Right lobe of liver (tissue), 4 donors: ENCODE measurements around the gene PRR13.

Experiments
- POLR2A ChIP-seq: fragments of 450-650 bp; IDR thresholded peaks from one replicate; pipeline ENCODE4 v1.6.1; 2017; ENCODE audit warnings: antibody characterized with exemption, mild to moderate bottlenecking
- TF ChIP-seq, protein P1 (sequence below), 4 donors: fragments of 200-600 bp in 3 of 4; fragments of 450-650 bp in 1 of 4; IDR thresholded peaks; one replicate each; pipeline versions ENCODE4 v1.5.1 to v1.8.0; 2016 to 2022; ENCODE audit warnings: antibody characterized with exemption in 4 of 4, mild to moderate bottlenecking in 2 of 4
- donor health status: DM: no; HTN: no; CAD: no.
- donor health status: DM: no; HTN: no; CAD: no.
- donor health status: DM: no; HTN: yes; CAD: no.

GRCh38 chr12:53481939-53482586, 40.5 kb downstream of the PRR13 start:
- TF ChIP-seq, protein P1, sequence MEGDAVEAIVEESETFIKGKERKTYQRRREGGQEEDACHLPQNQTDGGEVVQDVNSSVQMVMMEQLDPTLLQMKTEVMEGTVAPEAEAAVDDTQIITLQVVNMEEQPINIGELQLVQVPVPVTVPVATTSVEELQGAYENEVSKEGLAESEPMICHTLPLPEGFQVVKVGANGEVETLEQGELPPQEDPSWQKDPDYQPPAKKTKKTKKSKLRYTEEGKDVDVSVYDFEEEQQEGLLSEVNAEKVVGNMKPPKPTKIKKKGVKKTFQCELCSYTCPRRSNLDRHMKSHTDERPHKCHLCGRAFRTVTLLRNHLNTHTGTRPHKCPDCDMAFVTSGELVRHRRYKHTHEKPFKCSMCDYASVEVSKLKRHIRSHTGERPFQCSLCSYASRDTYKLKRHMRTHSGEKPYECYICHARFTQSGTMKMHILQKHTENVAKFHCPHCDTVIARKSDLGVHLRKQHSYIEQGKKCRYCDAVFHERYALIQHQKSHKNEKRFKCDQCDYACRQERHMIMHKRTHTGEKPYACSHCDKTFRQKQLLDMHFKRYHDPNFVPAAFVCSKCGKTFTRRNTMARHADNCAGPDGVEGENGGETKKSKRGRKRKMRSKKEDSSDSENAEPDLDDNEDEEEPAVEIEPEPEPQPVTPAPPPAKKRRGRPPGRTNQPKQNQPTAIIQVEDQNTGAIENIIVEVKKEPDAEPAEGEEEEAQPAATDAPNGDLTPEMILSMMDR (IDR thresholded peaks at IDR 0.05): no peak
- TF ChIP-seq POLR2A: no peak
